H54 (cell line): ENCODE results near the gene RABAC1.
"Not testable (repeated sequence)": the region's sequence is repeated elsewhere in the genome, so short reads cannot be mapped to it uniquely, and the experiment has no call there.

ENCODE experiments used
- DNase-seq: peaks from one replicate; pipeline ENCODE4 v3.0.0; 2011; ENCODE audit warnings: low spot score, mixed read lengths; ENCODE audit not compliant: insufficient read length
- FAIRE-seq: peaks from 3 replicates; lab custom pipeline; 2011; peaks lifted over from hg19 to GRCh38; lab: Jason Lieb, UNC
- POLR2A ChIP-seq: IDR thresholded peaks from 2 replicates; pipeline ENCODE4 v1.6.1; 2011; ENCODE audit warnings: low read depth, mild to moderate bottlenecking, low read length

Gene RABAC1

DNA sequence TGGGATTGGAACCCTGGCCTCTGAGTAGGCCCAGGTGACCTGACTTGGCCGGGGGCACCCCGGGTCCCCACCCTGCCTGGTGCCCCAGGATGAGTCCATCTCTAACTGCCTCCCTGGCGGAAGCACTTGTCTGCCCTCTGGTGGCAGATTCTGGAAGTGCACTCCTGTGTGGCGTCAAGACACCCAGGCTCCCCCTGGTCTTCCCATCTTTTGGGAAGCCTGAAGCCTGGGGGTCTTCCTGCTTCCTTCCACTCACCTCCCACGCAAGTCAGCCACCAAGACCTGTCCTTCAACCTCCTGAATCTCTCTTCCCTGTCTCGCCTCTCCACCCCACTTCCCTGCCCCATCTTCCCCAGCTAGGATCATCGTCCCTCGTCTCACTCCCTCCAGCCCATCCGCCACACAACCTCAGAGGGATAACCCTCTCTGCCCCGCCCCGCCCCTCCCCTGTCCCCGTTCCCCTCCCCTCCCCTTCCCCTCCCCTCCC lies 7.4 kb downstream of the RABAC1 start:
- no peak for FAIRE-seq

DNA sequence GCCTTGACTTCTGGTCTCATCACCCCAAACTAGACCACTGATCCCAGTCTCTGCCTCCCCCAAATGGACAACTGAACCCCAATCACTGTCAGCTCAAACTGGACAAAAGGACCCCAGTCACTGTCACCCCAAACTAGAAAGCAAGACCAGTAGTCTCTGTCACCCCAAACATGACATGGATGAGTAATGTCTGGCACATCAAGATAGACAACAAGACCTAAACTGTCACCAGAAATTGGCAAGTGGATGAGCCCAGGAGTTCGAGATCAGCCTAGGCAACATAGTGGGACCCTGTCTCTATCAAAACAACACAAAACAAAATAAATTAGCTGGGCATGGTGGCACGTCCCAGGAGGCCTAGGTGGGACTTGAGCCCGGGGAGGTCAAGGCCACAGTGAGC lies 12.0 kb downstream of the RABAC1 start:
- FAIRE-seq = no peak
- TF ChIP-seq POLR2A = no peak
- no peak for DNase-seq

More for the DNA sequence above, 7.4 kb downstream of the RABAC1 start:
- no peak for TF ChIP-seq POLR2A
- DNase-seq = peak; percentile 94

DNA sequence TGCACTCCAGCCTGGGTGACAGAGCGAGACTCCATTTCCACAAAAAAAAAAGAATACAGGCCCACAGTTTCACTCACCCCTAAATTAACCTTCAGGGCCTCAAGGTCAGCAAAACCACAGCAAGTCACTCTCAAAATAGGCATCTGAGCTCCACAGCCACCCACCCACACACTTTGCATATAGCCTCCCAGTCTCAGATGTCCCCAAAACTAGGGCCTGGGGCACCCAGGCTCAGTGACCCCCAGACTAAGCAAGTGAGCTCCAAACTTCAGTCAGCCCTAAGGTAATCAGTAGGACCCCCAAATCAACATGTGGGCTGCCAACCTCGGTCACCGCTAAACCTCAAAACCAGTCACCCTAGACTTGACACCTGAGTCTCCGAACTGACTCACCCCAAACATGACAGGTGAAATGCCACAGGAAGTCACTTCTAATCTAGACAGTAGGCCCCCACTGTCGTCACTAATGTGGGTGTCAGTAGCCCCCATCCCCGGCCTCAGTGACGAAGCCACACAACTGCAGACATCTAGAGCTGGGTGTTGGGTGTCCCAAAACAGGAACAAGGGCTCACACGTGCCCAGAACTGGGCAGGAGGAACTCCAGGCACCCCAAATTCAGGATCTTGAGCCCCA lies 13.9 kb downstream of the RABAC1 start:
- no peak for FAIRE-seq
- no peak for DNase-seq
- TF ChIP-seq POLR2A = no peak

DNA sequence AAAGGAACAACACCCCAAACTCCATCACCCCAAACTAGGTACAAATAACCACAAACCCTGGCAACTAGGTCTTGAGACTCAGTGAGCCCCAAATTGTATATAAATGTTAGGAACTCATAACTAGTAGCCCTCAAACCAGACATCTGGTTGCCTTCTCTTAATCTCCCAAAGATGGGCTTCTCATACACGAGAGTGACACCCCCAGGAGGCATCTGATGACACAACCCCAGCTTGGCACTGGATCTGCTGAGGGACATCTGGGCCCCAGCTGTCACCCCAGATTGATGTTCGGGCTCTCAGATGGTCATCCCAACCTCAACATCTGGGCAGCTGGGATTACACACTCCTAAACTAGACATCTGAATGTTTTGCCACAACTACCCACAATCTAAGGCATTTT lies 14.8 kb downstream of the RABAC1 start:
- no peak for DNase-seq
- TF ChIP-seq POLR2A = no peak
- no peak for FAIRE-seq

DNA sequence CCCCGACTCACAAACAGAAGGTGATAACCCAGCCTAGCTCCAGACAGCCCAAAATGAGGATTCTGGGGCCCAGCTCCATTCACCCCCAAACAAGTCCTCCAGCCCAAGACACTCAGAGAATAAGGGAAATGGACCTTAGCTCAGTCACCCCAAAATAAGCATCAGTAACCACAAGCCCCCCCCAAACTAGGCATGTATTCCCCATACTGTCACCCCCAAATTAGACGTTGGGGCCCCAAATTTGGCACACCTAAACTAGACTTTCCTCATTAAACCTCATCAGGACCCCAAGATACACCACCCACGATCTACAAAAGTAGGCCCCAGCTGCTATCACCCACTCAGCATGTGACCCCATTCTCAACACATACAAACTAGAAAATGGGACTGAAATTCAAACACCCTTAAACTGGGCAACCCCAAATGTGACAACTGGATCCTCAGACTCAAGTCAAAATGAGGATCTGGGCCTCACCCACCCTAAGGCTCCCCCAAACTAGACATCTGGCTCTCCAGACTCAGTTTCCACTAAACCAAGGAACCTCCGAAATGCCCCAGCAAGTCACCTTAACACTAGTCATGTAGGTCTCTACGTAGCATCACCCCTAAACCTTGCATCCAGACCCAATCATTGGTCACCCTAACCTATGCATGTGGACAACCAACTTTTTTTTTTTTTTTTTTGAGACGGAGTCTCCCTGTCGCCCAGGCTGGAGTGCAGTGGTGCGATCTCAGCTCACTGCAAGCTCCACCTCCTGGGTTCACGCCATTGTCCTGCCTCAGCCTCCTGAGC lies 17.5 kb downstream of the RABAC1 start:
- no peak for FAIRE-seq
- DNase-seq = no peak
- TF ChIP-seq POLR2A = no peak

DNA sequence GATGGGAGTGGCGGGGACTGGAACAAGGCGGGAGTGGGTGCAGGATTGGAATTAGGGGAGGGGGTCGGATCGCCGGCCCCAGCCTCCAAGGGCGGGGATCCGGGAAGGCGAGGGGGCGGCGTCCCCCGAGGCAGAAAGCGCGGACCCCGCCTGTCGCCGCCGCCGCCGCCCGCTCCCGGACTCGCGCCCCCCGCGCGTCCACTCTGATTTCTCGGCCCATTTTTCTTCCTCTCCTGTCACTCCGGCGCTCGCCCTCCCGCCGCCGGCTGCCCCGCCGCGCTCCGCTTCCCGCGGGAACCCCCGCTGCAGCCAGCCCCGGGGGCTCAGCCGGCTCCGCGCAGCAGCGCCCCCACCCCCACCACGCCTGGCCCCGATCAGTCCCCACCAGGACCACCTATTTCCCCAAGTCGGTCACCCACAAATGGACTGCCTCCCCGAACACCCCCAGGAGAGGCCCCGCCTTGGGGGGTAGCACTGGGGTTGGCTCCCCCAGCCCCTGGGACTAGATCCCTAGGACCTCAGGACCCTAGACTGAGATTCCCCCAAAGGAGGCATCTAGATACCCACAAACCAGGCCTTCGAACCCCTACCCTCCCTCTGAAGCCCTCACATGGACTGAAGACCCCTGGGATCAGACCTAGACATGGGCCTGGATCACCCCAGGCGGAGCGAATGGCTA lies 18.3 kb downstream of the RABAC1 start:
- DNase-seq (no peak), FAIRE-seq (no peak)
- no peak for TF ChIP-seq POLR2A

DNA sequence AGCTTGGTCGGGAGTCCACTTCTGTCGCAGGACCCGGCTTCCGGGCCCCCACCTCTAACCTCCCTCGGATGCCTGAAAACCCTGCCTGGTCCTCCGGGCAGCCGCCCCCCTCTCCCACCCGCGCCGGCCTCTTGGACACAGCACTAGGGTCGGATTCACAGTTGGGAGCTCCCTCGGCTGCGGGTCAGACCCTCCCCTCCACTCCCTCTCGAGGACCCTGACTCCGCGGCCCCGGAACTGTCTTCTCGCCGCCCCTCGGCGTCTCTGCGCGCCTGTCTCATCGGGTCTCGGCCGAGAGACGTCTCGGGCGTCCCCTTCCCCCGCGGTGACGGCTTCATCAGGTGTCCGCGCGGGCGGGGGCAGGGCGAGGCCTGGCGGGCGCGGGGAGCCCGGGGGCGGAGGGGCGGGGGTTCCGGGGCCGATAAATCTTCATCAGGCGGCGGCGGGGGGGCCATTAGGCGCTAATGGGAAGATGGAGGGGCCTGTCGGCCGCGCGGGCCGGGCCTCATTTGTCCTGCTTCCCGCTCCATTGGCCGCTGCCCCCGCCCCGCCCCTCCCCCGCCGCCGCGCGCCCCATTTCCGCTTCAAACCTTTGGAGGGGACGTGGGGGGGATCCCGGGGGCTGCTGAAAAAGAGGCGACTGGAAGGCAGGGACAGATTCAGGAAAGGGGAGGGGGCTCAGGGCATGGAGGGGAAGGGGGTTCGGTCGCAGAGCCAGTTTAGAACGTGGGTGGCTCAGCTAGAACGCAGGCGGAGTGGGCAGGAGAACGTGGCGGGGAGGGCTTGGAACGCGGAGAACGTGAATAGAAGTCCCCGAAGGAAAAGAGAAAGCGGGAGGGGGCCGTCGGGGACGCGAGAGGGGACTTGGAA lies 19.0 kb downstream of the RABAC1 start:
- DNase-seq = no peak
- TF ChIP-seq POLR2A = no peak
- no peak for FAIRE-seq

DNA sequence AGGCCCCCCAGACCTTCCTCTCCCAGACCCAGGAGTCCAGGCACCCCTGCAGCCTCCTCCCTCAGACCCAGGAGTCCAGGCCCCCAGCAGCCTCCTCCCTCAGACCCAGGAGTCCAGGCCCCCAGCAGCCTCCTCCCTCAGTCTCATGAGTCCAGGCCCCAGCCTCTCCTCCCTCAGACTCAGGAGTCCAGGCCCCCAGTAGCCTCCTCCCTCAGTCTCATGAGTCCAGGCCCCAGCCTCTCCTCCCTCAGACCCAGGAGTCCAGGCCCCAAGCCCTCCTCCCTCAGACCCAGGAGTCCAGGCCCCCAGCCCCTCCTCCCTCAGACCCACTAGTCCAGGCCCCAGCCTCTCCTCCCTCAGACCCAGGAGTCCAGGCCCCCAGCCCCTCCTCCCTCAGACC lies 19.9 kb downstream of the RABAC1 start:
- DNase-seq, FAIRE-seq: not testable (repeated sequence)

DNA sequence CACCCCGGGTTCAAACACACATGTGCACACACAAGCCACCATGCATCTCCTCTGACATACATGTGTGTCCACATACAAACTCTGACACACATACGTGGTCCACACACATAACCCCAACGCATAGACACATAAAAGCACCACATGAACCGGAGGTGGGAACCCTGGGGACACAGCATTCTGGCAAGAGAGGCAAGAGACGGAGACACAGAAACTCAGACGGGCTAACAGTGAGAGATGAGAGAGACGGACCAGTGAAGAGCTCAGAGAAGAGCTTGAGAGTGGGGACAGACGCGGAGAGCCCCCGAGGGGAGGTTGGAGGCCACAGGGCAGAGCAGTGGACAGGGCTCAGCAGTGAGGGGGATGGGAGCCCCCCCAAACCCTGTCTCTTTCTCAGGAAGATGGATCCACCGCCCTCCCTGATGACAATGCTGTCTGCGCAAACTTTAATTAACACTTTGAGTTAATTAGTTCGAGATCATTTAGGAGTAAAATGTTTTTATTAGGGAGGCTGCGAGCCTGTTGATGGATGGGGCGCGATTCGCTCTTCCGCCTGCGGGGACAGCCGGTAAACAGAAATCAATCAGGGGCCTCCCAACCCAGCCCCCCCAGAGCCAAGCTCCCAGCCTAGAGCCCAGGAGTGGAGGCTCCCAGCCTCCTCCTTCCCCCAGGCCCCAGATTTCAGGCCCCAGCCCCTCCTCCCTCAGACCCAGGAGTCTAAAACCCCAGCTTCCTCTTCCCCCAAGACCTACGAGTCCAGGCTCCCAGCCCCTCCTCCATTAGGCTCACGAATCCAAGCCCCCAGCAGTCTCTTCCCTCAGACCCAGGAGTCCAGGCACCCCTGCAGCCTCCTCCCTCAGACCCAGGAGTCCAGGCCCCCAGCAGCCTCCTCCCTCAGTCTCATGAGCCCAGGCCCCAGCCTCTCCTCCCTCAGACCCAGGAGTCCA lies 21.3 kb downstream of the RABAC1 start:
- DNase-seq = no peak
- TF ChIP-seq POLR2A = no peak
- no peak for FAIRE-seq

DNA sequence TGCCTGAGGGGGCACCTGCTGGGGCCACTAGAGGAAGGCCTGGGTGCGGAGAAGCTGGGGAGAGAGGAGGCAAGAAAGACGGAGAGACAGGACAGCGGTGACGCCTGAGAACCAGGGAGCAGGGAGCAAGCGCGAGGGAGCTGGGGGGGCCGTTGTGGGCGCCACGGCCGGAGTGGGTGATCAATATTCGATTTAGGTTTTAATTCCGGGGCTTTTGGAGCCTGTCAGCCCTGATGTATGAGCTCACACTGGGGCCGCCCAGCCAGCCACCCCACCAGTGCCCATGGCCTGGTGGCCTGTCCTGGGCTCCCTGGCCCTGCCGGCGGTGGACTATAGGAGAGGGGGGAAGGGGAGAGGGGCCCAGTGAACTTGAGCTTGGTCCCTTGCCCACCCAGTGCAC lies 22.2 kb downstream of the RABAC1 start:
- FAIRE-seq (no peak), DNase-seq (no peak)
- TF ChIP-seq POLR2A = no peak

DNA sequence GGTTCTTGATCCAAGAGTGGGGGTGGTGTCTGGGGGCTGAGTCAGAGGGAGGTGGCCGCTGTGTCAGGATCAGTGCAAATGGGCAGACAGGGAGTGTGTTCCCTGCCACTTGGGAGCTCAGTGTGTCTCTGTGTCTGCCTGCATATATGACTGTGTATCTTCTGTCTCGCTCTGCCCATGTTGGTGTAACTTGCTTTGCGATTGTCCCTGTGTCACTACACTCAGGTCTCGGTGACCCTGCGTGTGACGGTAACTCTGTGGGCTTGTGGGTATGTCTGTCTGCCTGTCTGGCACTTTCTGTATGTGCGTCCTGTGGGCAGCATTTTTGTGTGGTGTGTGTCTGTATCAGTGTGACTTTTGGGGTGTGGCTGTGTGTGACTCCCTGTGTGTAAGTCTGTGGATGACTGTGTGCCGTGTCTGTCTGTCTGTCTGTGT lies 22.7 kb downstream of the RABAC1 start:
- no peak; the same call in 1 of the 2 replicates for TF ChIP-seq POLR2A
- FAIRE-seq (peak; percentile 45), DNase-seq (peak; percentile 87)

DNA sequence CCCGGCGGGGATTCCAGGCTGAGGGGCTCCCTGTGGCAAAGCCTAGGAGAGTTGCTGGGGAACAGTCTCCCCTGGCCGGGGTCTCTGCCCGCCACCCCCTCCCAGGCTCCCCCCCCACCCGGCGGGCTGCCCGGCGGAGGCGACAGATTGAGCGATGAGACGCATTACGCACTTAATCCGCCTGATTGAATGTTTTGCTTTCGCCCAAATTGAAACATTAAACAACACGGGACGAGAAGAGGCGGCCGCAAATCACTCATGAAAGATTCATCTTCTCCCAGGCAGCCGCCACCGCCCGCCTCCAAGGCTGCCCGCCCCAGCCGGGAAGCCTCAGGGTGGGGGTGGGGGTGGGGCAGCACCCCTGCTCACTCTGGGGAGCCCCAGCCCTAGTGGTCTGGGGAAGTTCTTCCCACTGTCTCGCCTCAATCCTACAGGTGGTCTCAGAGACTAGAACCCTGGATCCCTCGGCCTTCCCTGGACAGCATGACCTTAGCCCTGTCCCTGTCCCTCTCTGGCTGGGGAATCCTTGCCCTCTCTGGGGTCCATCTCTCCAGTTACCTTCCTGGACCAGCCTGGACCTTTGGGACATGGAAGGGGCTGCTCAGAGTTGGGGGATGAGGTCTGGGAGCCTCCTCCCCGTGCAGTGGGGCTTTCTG lies 23.2 kb downstream of the RABAC1 start:
- no peak for FAIRE-seq

More for the DNA sequence above, 23.2 kb downstream of the RABAC1 start:
- no peak for TF ChIP-seq POLR2A
- DNase-seq = no peak
